ENCODE results near the gene SH3PXD2A. TPM values are rescaled to one million over a fixed set of nuclear protein-coding genes. Genes with fewer than 3 reads are reported as not detected.

SH3PXD2A gene
- total and polyA plus RNA-seq, 9 of the 15 experiments (the other 6 are each of a cell fraction or from before 2014, with no cell fraction given): 0.41 to 9.3 (median 2.5) TPM

DNA sequence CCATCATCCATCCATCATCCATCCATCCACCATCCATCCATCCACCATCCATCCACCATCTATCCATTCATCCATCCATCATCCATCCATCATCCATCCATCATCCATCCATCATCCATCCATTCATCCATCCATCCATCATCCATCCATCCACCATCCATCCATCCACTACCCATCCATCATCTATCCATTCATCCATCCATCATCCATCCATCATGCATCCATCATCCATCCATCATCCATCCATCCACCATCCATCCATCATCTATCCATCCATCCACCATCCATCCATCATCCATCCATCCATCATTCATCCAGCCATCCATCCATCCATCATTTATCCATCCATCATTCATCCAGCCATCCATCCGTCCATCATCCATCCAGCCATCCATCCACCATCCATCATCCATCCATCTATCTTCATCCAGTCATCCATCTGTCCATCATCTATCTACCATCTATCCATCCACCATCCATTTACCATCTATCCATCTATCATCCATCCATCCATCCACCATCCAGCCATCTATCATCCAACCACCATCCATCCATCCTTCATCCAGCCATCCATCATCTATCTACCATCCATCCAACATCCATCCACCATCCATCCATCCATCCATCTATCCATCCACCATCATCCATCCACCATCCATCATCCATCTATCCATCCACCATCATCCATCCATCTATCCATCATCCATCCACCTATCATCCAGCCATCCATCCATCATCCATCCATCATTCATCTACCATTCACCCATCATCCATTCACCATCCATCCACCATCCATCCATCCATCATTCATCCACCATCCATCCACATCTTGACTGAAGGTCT is 153.8 kb downstream of the SH3PXD2A start (continued):
- TF ChIP-seq ZBTB8A (IDR thresholded peaks at IDR 0.05; ENCODE audit: partially characterized antibody): no peak
- TF ChIP-seq ARHGAP35 (IDR thresholded peaks at IDR 0.05; ENCODE audit: partially characterized antibody): peak; percentile 89
- 0 out of 2 replicates have a peak, but pooled peaks have one; percentile 28 for TF ChIP-seq LEF1 (IDR thresholded peaks at IDR 0.05)
- TF ChIP-seq EHMT2 (IDR thresholded peaks at IDR 0.05): peak; percentile 71
- no peak for TF ChIP-seq RBM34 (IDR thresholded peaks at IDR 0.05; ENCODE audit: borderline replicate concordance, insufficient read depth, low read length)
- no peak for TF ChIP-seq ZNF507 (tag; conservative IDR thresholded peaks at IDR 0.05)
- TF ChIP-seq ZNF75A (CRISPR knock-in tag; IDR thresholded peaks at IDR 0.05): no peak
- TF ChIP-seq NFE2L1 (tag; IDR thresholded peaks at IDR 0.05; ENCODE audit: borderline replicate concordance, low read depth): no peak
- no peak for TF ChIP-seq PURB (CRISPR knock-in tag; IDR thresholded peaks at IDR 0.05; ENCODE audit: low read depth)
- no peak for TF ChIP-seq ZFP30 (CRISPR knock-in tag; IDR thresholded peaks at IDR 0.05; ENCODE audit: borderline replicate concordance)
- no peak for TF ChIP-seq HNRNPH1 (optimal IDR thresholded peaks at IDR 0.05; ENCODE audit: low read depth, low read length)
- peak in 1 of 2 experiments; percentile 41; a peak in 2 of 4 replicates for TF ChIP-seq HDAC1 (IDR thresholded peaks at IDR 0.05)
- TF ChIP-seq BCOR (IDR thresholded peaks at IDR 0.05): no peak
- TF ChIP-seq RHOXF2B (CRISPR knock-in tag; conservative IDR thresholded peaks at IDR 0.05): no peak
- TF ChIP-seq, protein P1, sequence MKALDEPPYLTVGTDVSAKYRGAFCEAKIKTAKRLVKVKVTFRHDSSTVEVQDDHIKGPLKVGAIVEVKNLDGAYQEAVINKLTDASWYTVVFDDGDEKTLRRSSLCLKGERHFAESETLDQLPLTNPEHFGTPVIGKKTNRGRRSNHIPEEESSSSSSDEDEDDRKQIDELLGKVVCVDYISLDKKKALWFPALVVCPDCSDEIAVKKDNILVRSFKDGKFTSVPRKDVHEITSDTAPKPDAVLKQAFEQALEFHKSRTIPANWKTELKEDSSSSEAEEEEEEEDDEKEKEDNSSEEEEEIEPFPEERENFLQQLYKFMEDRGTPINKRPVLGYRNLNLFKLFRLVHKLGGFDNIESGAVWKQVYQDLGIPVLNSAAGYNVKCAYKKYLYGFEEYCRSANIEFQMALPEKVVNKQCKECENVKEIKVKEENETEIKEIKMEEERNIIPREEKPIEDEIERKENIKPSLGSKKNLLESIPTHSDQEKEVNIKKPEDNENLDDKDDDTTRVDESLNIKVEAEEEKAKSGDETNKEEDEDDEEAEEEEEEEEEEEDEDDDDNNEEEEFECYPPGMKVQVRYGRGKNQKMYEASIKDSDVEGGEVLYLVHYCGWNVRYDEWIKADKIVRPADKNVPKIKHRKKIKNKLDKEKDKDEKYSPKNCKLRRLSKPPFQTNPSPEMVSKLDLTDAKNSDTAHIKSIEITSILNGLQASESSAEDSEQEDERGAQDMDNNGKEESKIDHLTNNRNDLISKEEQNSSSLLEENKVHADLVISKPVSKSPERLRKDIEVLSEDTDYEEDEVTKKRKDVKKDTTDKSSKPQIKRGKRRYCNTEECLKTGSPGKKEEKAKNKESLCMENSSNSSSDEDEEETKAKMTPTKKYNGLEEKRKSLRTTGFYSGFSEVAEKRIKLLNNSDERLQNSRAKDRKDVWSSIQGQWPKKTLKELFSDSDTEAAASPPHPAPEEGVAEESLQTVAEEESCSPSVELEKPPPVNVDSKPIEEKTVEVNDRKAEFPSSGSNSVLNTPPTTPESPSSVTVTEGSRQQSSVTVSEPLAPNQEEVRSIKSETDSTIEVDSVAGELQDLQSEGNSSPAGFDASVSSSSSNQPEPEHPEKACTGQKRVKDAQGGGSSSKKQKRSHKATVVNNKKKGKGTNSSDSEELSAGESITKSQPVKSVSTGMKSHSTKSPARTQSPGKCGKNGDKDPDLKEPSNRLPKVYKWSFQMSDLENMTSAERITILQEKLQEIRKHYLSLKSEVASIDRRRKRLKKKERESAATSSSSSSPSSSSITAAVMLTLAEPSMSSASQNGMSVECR (CRISPR knock-in tag; IDR thresholded peaks at IDR 0.05): no peak
- no peak for TF ChIP-seq ZSCAN29 (IDR thresholded peaks at IDR 0.05)
- TF ChIP-seq, protein P2, sequence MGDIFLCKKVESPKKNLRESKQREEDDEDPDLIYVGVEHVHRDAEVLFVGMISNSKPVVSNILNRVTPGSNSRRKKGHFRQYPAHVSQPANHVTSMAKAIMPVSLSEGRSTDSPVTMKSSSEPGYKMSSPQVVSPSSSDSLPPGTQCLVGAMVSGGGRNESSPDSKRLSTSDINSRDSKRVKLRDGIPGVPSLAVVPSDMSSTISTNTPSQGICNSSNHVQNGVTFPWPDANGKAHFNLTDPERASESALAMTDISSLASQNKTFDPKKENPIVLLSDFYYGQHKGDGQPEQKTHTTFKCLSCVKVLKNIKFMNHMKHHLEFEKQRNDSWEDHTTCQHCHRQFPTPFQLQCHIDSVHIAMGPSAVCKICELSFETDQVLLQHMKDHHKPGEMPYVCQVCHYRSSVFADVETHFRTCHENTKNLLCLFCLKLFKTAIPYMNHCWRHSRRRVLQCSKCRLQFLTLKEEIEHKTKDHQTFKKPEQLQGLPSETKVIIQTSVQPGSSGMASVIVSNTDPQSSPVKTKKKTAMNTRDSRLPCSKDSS (IDR thresholded peaks at IDR 0.05; ENCODE audit: low read depth, partially characterized antibody): peak; percentile 27
- no peak for TF ChIP-seq IRF2 (CRISPR knock-in tag; IDR thresholded peaks at IDR 0.05)
- TF ChIP-seq, protein P3, sequence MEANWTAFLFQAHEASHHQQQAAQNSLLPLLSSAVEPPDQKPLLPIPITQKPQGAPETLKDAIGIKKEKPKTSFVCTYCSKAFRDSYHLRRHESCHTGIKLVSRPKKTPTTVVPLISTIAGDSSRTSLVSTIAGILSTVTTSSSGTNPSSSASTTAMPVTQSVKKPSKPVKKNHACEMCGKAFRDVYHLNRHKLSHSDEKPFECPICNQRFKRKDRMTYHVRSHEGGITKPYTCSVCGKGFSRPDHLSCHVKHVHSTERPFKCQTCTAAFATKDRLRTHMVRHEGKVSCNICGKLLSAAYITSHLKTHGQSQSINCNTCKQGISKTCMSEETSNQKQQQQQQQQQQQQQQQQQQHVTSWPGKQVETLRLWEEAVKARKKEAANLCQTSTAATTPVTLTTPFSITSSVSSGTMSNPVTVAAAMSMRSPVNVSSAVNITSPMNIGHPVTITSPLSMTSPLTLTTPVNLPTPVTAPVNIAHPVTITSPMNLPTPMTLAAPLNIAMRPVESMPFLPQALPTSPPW (CRISPR knock-in tag; IDR thresholded peaks at IDR 0.05): no peak
- no peak for TF ChIP-seq ZNF212 (CRISPR knock-in tag; IDR thresholded peaks at IDR 0.05)
- no peak for TF ChIP-seq NCOA1 (IDR thresholded peaks at IDR 0.05; ENCODE audit: low read depth)

Measured in K562 (cell line).